KMS-11 (cell line): Measurements from ENCODE around the gene LAMB4.
A peak's percentile ranks its signal among the peaks of the same experiment; 100 is the strongest.

ENCODE experiments used
- H2AFZ ChIP-seq: fragments of 200-600 bp; sonication (generic); 2 replicates; pipeline ENCODE4 v1.6.1; 2016; ENCODE audit warnings: antibody characterized with exemption, mixed run types, low read depth
- H3K27ac ChIP-seq: fragments of 200-600 bp; sonication (generic); 2 replicates; pipeline ENCODE4 v1.6.1; 2016; ENCODE audit warnings: mild to moderate bottlenecking, mixed run types
- H3K27me3 ChIP-seq: fragments of 200-600 bp; sonication (generic); 2 replicates; pipeline ENCODE4 v1.6.1; 2017; ENCODE audit warnings: mild to moderate bottlenecking, low read depth, mixed run types, moderate library complexity; ENCODE audit not compliant: insufficient read depth
- H3K36me3 ChIP-seq: fragments of 200-600 bp; sonication (generic); 2 replicates; pipeline ENCODE4 v1.6.1; 2017; ENCODE audit warnings: mild to moderate bottlenecking, mixed run types; ENCODE audit not compliant: insufficient read depth
- H3K4me1 ChIP-seq: fragments of 200-600 bp; sonication (generic); 2 replicates; pipeline ENCODE4 v1.6.1; 2016; ENCODE audit warnings: mild to moderate bottlenecking, low read depth, mixed run types; ENCODE audit not compliant: poor library complexity, severe bottlenecking
- H3K4me2 ChIP-seq: fragments of 200-600 bp; sonication (generic); 2 replicates; pipeline ENCODE4 v1.7.0; 2016; ENCODE audit warnings: mild to moderate bottlenecking, mixed run types
- H3K4me3 ChIP-seq: fragments of 200-600 bp; sonication (generic); IDR thresholded peaks from 2 replicates; pipeline ENCODE4 v1.6.1; 2017; ENCODE audit warnings: low read depth, low read length, mixed read lengths; ENCODE audit not compliant: insufficient read depth
- H3K79me2 ChIP-seq: fragments of 200-600 bp; sonication (generic); 2 replicates; pipeline ENCODE4 v1.6.1; 2016; ENCODE audit warnings: low read depth, mixed run types; ENCODE audit not compliant: insufficient read depth
- H3K9ac ChIP-seq: fragments of 200-600 bp; sonication (generic); 2 replicates; pipeline ENCODE4 v1.6.1; 2016; ENCODE audit warnings: mild to moderate bottlenecking, mixed run types
- H4K20me1 ChIP-seq: fragments of 200-600 bp; sonication (generic); 2 replicates; pipeline ENCODE4 v1.6.1; 2016; ENCODE audit warnings: mild to moderate bottlenecking, mixed run types; ENCODE audit not compliant: insufficient read depth
- TF ChIP-seq, protein P1 (sequence below): fragments of 200-600 bp; sonication (generic); conservative IDR thresholded peaks from 2 replicates; pipeline ENCODE4 v1.6.1; 2017; ENCODE audit warnings: low read depth, mild to moderate bottlenecking, antibody characterized with exemption, low read length, moderate library complexity, mixed read lengths

Gene LAMB4

DNA sequence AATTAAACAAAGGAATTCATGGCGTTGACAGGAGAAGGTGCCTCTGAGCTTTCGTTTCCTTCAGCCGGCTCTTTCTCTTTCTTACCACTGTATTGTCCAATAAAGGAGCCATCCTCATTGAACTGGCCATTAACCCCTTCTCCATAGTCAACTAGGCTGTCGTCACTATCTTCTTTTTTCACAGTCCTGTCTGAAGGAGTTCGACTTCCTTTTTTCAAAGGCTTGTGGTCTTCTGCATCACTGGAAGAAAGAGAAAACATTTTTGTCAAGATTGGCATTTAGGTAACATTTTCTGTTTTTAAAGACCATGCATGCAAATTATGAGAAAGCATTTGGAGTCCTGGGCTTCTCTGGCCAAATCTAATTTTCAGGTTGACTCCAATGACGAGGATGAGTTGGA, 19.7 kb upstream of the LAMB4 start:
- Histone ChIP-seq H3K36me3 (no peaks in the 10 kb centered on the region), H2AFZ (no peak overlapping the region), H3K27me3 (no peaks in the 10 kb centered on the region), H3K4me1 (no peaks in the 10 kb centered on the region), H3K4me2 (no peak overlapping the region), H4K20me1 (no peaks in the 10 kb centered on the region), H3K4me3 (no peak overlapping the region), H3K79me2 (no peaks in the 10 kb centered on the region), H3K9ac (no peak overlapping the region), H3K27ac (no peak overlapping the region)
- TF ChIP-seq, protein P1, sequence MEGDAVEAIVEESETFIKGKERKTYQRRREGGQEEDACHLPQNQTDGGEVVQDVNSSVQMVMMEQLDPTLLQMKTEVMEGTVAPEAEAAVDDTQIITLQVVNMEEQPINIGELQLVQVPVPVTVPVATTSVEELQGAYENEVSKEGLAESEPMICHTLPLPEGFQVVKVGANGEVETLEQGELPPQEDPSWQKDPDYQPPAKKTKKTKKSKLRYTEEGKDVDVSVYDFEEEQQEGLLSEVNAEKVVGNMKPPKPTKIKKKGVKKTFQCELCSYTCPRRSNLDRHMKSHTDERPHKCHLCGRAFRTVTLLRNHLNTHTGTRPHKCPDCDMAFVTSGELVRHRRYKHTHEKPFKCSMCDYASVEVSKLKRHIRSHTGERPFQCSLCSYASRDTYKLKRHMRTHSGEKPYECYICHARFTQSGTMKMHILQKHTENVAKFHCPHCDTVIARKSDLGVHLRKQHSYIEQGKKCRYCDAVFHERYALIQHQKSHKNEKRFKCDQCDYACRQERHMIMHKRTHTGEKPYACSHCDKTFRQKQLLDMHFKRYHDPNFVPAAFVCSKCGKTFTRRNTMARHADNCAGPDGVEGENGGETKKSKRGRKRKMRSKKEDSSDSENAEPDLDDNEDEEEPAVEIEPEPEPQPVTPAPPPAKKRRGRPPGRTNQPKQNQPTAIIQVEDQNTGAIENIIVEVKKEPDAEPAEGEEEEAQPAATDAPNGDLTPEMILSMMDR: no peak

DNA sequence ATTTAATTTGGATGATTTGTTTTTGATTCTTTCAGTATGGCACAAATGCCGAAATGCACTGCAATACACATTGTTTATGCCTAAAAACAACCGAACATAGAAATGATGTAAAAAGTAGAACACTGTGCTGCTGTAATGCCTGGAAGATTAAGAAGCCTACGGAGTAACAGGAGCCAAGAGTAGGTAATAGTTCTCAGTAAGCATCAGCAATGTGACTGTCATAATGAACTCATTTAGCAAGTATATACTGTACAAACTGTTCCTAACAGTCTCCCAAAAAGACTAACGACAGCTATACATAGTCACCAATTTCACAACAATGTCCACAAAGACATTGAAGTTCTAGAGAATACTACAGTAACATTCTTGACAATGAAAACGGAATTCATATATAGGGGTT, 19.0 kb upstream of the LAMB4 start:
- H3K4me3 ChIP-seq: no peak overlapping the region
- no peak overlapping the region for H2AFZ ChIP-seq
- TF ChIP-seq, protein P1: no peak
- H3K27ac ChIP-seq: no peak overlapping the region
- H4K20me1 ChIP-seq: no peaks in the 10 kb centered on the region
- H3K36me3 ChIP-seq: no peaks in the 10 kb centered on the region
- no peak overlapping the region for H3K4me2 ChIP-seq
- H3K9ac ChIP-seq: no peak overlapping the region
- no peaks in the 10 kb centered on the region for H3K79me2 ChIP-seq
- H3K4me1 ChIP-seq: no peaks in the 10 kb centered on the region
- no peaks in the 10 kb centered on the region for H3K27me3 ChIP-seq

DNA sequence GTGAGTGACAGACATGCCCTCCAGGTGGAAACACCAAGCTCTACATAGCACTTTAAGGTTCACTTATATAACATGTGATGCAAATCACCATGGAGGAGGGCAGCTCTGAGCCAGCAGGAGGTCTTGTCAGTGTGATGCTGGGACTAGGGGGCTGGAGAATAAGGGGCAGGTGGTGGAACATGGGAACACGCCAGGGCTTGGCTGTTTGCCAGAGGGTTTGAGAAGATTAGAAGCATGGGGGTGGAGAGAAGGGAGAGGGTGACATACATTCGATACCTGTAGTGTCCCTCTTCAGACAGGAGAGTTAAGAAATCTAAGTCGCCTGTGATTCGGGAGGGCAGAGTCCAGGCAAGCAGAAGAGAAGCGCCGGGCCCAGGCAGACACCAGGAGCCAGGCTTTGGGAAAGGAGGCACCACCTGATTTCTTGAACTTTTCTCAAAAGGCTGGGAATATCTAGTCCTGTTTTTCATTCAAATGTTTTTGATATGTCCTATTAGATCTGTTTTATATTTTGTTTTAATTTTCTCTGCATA, 16.9 kb upstream of the LAMB4 start:
- no peaks in the 10 kb centered on the region for H3K36me3 ChIP-seq
- H4K20me1 ChIP-seq: no peaks in the 10 kb centered on the region
- no peaks in the 10 kb centered on the region for H3K27me3 ChIP-seq
- H3K79me2 ChIP-seq: no peaks in the 10 kb centered on the region
- H3K9ac ChIP-seq: no peak overlapping the region
- TF ChIP-seq, protein P1: no peak
- no peak overlapping the region for H2AFZ ChIP-seq
- no peak overlapping the region for H3K27ac ChIP-seq
- no peak overlapping the region for H3K4me2 ChIP-seq
- no peak overlapping the region for H3K4me3 ChIP-seq
- no peaks in the 10 kb centered on the region for H3K4me1 ChIP-seq

DNA sequence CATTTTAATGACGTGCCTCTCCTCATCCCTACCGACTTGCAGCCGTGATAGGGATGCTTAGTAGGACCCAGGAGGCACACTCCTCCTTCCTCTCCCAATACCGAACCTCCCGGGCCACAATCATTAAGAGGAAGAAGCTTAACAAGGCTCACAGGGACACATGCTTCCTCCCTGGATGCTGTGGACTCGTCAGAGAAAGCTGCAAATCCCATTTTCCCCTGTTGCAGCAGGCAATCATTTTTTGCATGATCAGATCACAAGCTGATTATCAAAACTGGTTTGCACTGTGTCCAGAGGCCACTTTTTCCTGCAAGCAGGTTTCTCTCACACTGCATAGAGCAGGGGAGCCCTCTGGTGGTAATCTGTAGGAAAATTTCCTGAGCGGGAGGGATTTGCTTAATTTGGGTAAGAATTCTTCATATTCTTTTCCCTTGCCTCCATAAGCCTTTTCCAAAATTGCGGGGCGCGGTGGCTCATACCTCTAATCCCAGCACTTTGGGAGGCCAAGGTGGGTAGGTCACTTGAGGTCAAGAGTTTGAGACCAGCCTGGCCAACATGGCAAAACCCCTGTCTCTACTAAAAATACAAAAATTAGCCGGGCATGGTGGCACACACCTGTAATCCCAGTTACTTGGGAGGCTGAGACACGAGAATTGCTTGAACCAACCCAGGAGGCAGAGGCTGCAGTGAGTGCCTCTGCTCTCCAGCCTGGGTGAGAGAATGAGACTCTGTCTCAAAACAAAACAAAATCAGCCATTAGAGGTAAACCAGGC, 16.1 kb upstream of the LAMB4 start:
- Histone ChIP-seq H2AFZ (no peak overlapping the region), H4K20me1 (no peaks in the 10 kb centered on the region), H3K27me3 (no peaks in the 10 kb centered on the region), H3K9ac (no peak overlapping the region), H3K4me3 (no peak overlapping the region), H3K4me1 (no peaks in the 10 kb centered on the region), H3K79me2 (no peaks in the 10 kb centered on the region), H3K4me2 (no peak overlapping the region), H3K36me3 (no peaks in the 10 kb centered on the region), H3K27ac (no peak overlapping the region)
- TF ChIP-seq, protein P1: peak; percentile 89
